Measurements from ENCODE around the gene B3GNT7.
"Not testable (repeated sequence)": the region's sequence is repeated elsewhere in the genome, so short reads cannot be mapped to it uniquely, and the experiment has no call there.

Gene B3GNT7

GRCh38 chr2:231427116-231427515, 31.6 kb downstream of the B3GNT7 start:
- DNase-seq (ENCODE audit: low spot score), result no peak

- no peak for DNase-seq (ENCODE audit: low spot score)
Observed at GRCh38 chr2:231429152-231429551, 33.6 kb downstream of the B3GNT7 start.

GRCh38 chr2:231429901-231430300, 34.4 kb downstream of the B3GNT7 start:
- DNase-seq (ENCODE audit: low spot score), result no peak

GRCh38 chr2:231430437-231430836, 34.9 kb downstream of the B3GNT7 start:
- DNase-seq (ENCODE audit: low spot score), result not testable (repeated sequence)

GRCh38 chr2:231431606-231432005, 36.1 kb downstream of the B3GNT7 start:
- DNase-seq (ENCODE audit: low spot score), result no peak

- no peak for DNase-seq (ENCODE audit: low spot score)
Observed at GRCh38 chr2:231433990-231434389, 38.5 kb downstream of the B3GNT7 start.

GRCh38 chr2:231436957-231437356, 41.4 kb downstream of the B3GNT7 start:
- no peak for DNase-seq (ENCODE audit: low spot score)

GRCh38 chr2:231449503-231450054, 54.1 kb downstream of the B3GNT7 start:
- DNase-seq (ENCODE audit: low spot score), result no peak

GRCh38 chr2:231450548-231450989, 55.1 kb downstream of the B3GNT7 start:
- no peak for DNase-seq (ENCODE audit: low spot score)
